HepG2 (cell line): Measurements from ENCODE around the gene ATPAF1. TPM values are rescaled to one million over a fixed set of nuclear protein-coding genes. Genes with fewer than 3 reads are reported as not detected.

Experiments
- ATAC-seq: fragments of 200-7000 bp; cut with Tn5 transposase; 3 replicates; pipeline ENCODE4 v1.9.1; 2020; ENCODE audit warnings: mild to moderate bottlenecking, moderate library complexity
- BruUV-seq: library from RNA; stranded (reverse); fragments of 400-500 nt; replicated peaks from 2 replicates; lab custom pipeline; 2021; lab: Mats Ljungman, UMichigan
- CTCF ChIA-PET: fragments of 300-600 bp; formaldehyde crosslinking; extraction: SDS; loops from one replicate; lab custom pipeline; 2021; ENCODE audit warnings: low total read pairs, inconsistent platforms, low intra/inter-chr PET ratio; lab: Yijun Ruan, JAX
- POLR2A ChIA-PET: fragments of 350-600 bp; sonication (Branson Sonifier 250); formaldehyde crosslinking; loops from one replicate; lab custom pipeline; 2020; ENCODE audit warnings: antibody characterized with exemption, inconsistent platforms; lab: Yijun Ruan, JAX
- DNase-seq: peaks from one replicate; pipeline ENCODE4 v3.0.0-alpha.2; 2015; ENCODE audit warnings: low spot score
- FAIRE-seq: peaks from 3 replicates; lab custom pipeline; 2011; peaks lifted over from hg19 to GRCh38; lab: Jason Lieb, UNC
- H2AFZ ChIP-seq: one replicate; pipeline ENCODE4 v1.6.1; 2011; ENCODE audit warnings: low read length, inconsistent platforms
- H3K27ac ChIP-seq: fragments of 300-600 bp; 3 replicates; pipeline ENCODE4 v1.8.0; 2011; ENCODE audit warnings: mixed run types, mild to moderate bottlenecking, mixed read lengths, low read length, inconsistent platforms; ENCODE audit not compliant: insufficient read depth; ENCODE audit errors: extremely low read length
- H3K27me3 ChIP-seq, 2 experiments: fragments of 200-600 bp in 1 of 2; 2 replicates in 1 of 2; 3 replicates in 1 of 2; pipeline versions ENCODE4 v1.6.0 to v1.8.0; 2011; ENCODE audit warnings: low read length in 2 of 2, mild to moderate bottlenecking in 2 of 2, moderate library complexity in 2 of 2, inconsistent platforms in 1 of 2; ENCODE audit not compliant: insufficient read depth in 2 of 2, control insufficient read depth in 1 of 2
- H3K36me3 ChIP-seq, 2 experiments: fragments of 200-600 bp in 1 of 2; replicated peaks in 1 of 2; 2 replicates in 1 of 2; 3 replicates in 1 of 2; pipeline versions ENCODE4 v1.5.1 to v1.8.0; 2011; ENCODE audit warnings: low read length in 2 of 2, inconsistent platforms in 1 of 2; ENCODE audit not compliant: insufficient read depth in 2 of 2, control insufficient read depth in 1 of 2
- H3K4me1 ChIP-seq: 2 replicates; pipeline ENCODE4 v1.5.1; 2012; ENCODE audit warnings: low read length, inconsistent platforms; ENCODE audit not compliant: insufficient read depth
- H3K4me2 ChIP-seq: 2 replicates; pipeline ENCODE4 v1.6.0; 2011; ENCODE audit warnings: low read depth, low read length, inconsistent platforms
- H3K4me3 ChIP-seq, 3 experiments: fragments of 200-600 bp in 1 of 3; sonication (generic), shearing (Covaris generic) in 1 of 3; replicated peaks in 1 of 3; 2 replicates each; pipeline ENCODE4 v1.5.1; 2011 to 2016; ENCODE audit warnings: low read length in 3 of 3, inconsistent platforms in 2 of 3, low read depth in 2 of 3, mild to moderate bottlenecking in 2 of 3, control low read depth in 1 of 3, mixed read lengths in 1 of 3; ENCODE audit not compliant: insufficient read depth in 1 of 3
- H3K79me2 ChIP-seq: one replicate; pipeline ENCODE4 v1.6.1; 2011; ENCODE audit warnings: low read length, inconsistent platforms; ENCODE audit not compliant: insufficient read depth
- H3K9ac ChIP-seq: 2 replicates; pipeline ENCODE4 v1.6.0; 2011; ENCODE audit warnings: mild to moderate bottlenecking, low read depth, low read length, inconsistent platforms; ENCODE audit not compliant: insufficient read depth
- H3K9me3 ChIP-seq: 2 replicates; pipeline ENCODE4 v1.5.1; 2012; ENCODE audit warnings: mild to moderate bottlenecking, low read length
- H4K20me1 ChIP-seq: 2 replicates; pipeline ENCODE4 v1.6.0; 2011; ENCODE audit warnings: inconsistent platforms, mild to moderate bottlenecking, low read length, moderate library complexity; ENCODE audit not compliant: insufficient read depth
- ARNT ChIP-seq: fragments of 450-650 bp; IDR thresholded peaks from 2 replicates; pipeline ENCODE4 v1.6.1; 2017
- GABPA ChIP-seq, 2 experiments: IDR thresholded peaks; 2 replicates each; pipeline ENCODE4 v1.6.1; 2011 to 2016; ENCODE audit warnings: low read depth in 2 of 2, low read length in 1 of 2, missing biosample characterization in 1 of 2, missing genetic modification characterization in 1 of 2
- HNRNPUL1 ChIP-seq: fragments of 200-400 bp; formaldehyde crosslinking; IDR thresholded peaks from 2 replicates; pipeline ENCODE4 v1.6.1; 2017; ENCODE audit warnings: low read depth, mild to moderate bottlenecking, low read length, moderate library complexity
- KDM4B ChIP-seq: sonication (generic); formaldehyde crosslinking; IDR thresholded peaks from 2 replicates; pipeline ENCODE4 v1.4.0; 2020; ENCODE audit warnings: missing genetic modification reagents
- MTF1 ChIP-seq: sonication (generic); formaldehyde crosslinking; IDR thresholded peaks from 2 replicates; pipeline ENCODE4 v1.5.0; 2020; ENCODE audit warnings: missing genetic modification reagents
- PCBP2 ChIP-seq: fragments of 200-400 bp; formaldehyde crosslinking; optimal IDR thresholded peaks from 2 replicates; pipeline ENCODE3; 2018; ENCODE audit warnings: low read length, low read depth; ENCODE audit not compliant: poor library complexity, severe bottlenecking
- SCMH1 ChIP-seq: sonication (generic); formaldehyde crosslinking; IDR thresholded peaks from 2 replicates; pipeline ENCODE4 v1.9.0; 2021; ENCODE audit warnings: missing genetic modification reagents, mild to moderate bottlenecking, borderline replicate concordance
- SP4 ChIP-seq: sonication (generic); formaldehyde crosslinking; IDR thresholded peaks from 2 replicates; pipeline ENCODE4 v1.8.1; 2023; ENCODE audit warnings: mild to moderate bottlenecking, missing genetic modification reagents
- SRF ChIP-seq: IDR thresholded peaks from 2 replicates; pipeline ENCODE4 v1.6.1; 2011; ENCODE audit warnings: mild to moderate bottlenecking, low read depth, low read length, moderate library complexity
- SYNCRIP ChIP-seq: fragments of 200-400 bp; formaldehyde crosslinking; IDR thresholded peaks from 2 replicates; pipeline ENCODE4 v1.6.1; 2018; ENCODE audit warnings: mild to moderate bottlenecking, low read depth, low read length; ENCODE audit not compliant: insufficient read depth
- U2AF2 ChIP-seq: fragments of 200-400 bp; formaldehyde crosslinking; IDR thresholded peaks from 2 replicates; pipeline ENCODE4 v1.6.1; 2017; ENCODE audit warnings: low read depth, mild to moderate bottlenecking, low read length
- ZBTB7B ChIP-seq: sonication (generic); formaldehyde crosslinking; IDR thresholded peaks from 2 replicates; pipeline ENCODE4 v1.4.0; 2020; ENCODE audit warnings: missing genetic modification reagents
- ZFY ChIP-seq: sonication (generic); formaldehyde crosslinking; IDR thresholded peaks from 2 replicates; pipeline ENCODE4 v1.4.0; 2020; ENCODE audit warnings: missing genetic modification reagents
- ZMYM4 ChIP-seq: sonication (generic); formaldehyde crosslinking; IDR thresholded peaks from 2 replicates; pipeline ENCODE4 v1.8.1; 2023; ENCODE audit warnings: mild to moderate bottlenecking, missing genetic modification reagents
- ZNF432 ChIP-seq: sonication (generic); formaldehyde crosslinking; IDR thresholded peaks from 2 replicates; pipeline ENCODE4 v1.5.0; 2020; ENCODE audit warnings: missing genetic modification reagents, mild to moderate bottlenecking, borderline replicate concordance
- ZNF484 ChIP-seq: sonication (generic); formaldehyde crosslinking; IDR thresholded peaks from 2 replicates; pipeline ENCODE4 v1.5.1; 2020; ENCODE audit warnings: mild to moderate bottlenecking, low read depth, missing genetic modification reagents, borderline replicate concordance
- ZNF501 ChIP-seq: sonication (generic); formaldehyde crosslinking; IDR thresholded peaks from 2 replicates; pipeline ENCODE4 v1.5.1; 2020; ENCODE audit warnings: mild to moderate bottlenecking, moderate library complexity, missing genetic modification reagents
- ZNF530 ChIP-seq: sonication (generic); formaldehyde crosslinking; IDR thresholded peaks from 2 replicates; pipeline ENCODE4 v1.5.0; 2020; ENCODE audit warnings: low read depth, mild to moderate bottlenecking, missing genetic modification reagents
- ZNF562 ChIP-seq: sonication (generic); formaldehyde crosslinking; IDR thresholded peaks from 2 replicates; pipeline ENCODE4 v1.8.0; 2022; ENCODE audit warnings: missing genetic modification reagents, borderline replicate concordance
- ZNF598 ChIP-seq: sonication (generic); formaldehyde crosslinking; IDR thresholded peaks from 2 replicates; pipeline ENCODE4 v1.5.1; 2020; ENCODE audit warnings: mild to moderate bottlenecking, missing genetic modification reagents, borderline replicate concordance
- ZNF616 ChIP-seq: sonication (generic); formaldehyde crosslinking; IDR thresholded peaks from 2 replicates; pipeline ENCODE4 v1.5.0; 2020; ENCODE audit warnings: low read depth, mild to moderate bottlenecking, missing genetic modification reagents
- ZNF780A ChIP-seq: sonication (generic); formaldehyde crosslinking; IDR thresholded peaks from 2 replicates; pipeline ENCODE4 v1.8.0; 2022; ENCODE audit warnings: mild to moderate bottlenecking, missing genetic modification reagents, moderate library complexity
- WGBS: methylation state at CpG from one replicate; pipeline ENCODE4 v1.1.6; 2017; ENCODE audit warnings: low lambda C conversion rate; 5-methylcytosine and 5-hydroxymethylcytosine counted together
- in situ Hi-C: cut with HindIII; loops from 2 replicates; pipeline ENCODE4 v1.10.0; 2017; ENCODE audit warnings: low pct_unique_long_range_greater_than_20kb; ENCODE audit not compliant: extremely low pct_ligation_motif_present
- intact Hi-C: fragments of 100-400 bp; cut with micrococcal nuclease; formaldehyde crosslinking; loops from one replicate; pipeline ENCODE4 v1.10.0; 2022; ENCODE audit not compliant: unreplicated experiment
- polyA plus RNA-seq, 8 experiments: library from polyadenylated mRNA; depleted of rRNA in 3 of 8; stranded (reverse) in 7 of 8; unstranded in 1 of 8; fragments of >200 nt; fragmentation: Illumina TruSeq in 4 of 8; extraction: Trizol in 4 of 8; gene quantifications; 2 replicates each; pipeline versions ENCODE4 v1.2.1 to v1.2.3, GENCODE V29; 2011 to 2016; ENCODE audit warnings: low read depth in 4 of 8, missing spikeins in 1 of 8, mixed read lengths in 1 of 8; ENCODE audit not compliant: insufficient read depth in 1 of 8
- total RNA-seq, 5 experiments: library from RNA; depleted of rRNA; stranded (reverse); fragments of >200 nt; fragmentation: Illumina TruSeq; extraction: Trizol; gene quantifications; 2 replicates each; pipeline ENCODE4 v1.2.3, GENCODE V29; 2016; ENCODE audit warnings: low read depth in 1 of 5
- TF ChIP-seq, protein P1 (sequence below): fragments of 450-650 bp; IDR thresholded peaks from 2 replicates; pipeline ENCODE4 v1.6.1; 2017
- TF ChIP-seq, protein P2 (sequence below): sonication (generic); formaldehyde crosslinking; IDR thresholded peaks from 2 replicates; pipeline ENCODE4 v1.4.0; 2020; ENCODE audit warnings: mild to moderate bottlenecking, missing genetic modification reagents

ATPAF1 gene
- total and polyA plus RNA-seq, 2 of the 13 experiments (the other 11 are each of a cell fraction or from before 2014, with no cell fraction given) = 66.6 to 76.7 TPM

DNA sequence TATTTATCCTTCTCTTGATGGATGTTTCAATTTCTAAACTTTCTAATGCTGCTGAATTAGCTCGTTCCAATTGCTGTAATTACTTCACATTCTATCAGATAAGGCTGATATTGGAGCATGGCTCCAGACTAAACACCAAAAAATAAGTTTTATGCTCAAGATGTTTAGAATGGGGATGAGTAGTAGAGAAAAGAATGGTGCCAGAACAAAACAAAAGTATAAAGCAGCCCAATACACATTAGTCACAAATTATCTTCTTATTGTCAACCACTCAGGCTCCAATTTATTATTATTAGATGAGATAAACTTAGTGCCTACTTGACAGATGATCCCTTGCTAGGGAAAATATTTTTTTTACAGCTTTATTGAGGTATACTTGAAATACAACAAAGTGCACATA, 21.8 kb downstream of the ATPAF1 start (continued):
- TF ChIP-seq ARNT = no peak
- no peak for TF ChIP-seq MTF1 (CRISPR knock-in tag)
- no peak for TF ChIP-seq ZMYM4 (CRISPR knock-in tag)
- TF ChIP-seq U2AF2 = no peak
- TF ChIP-seq ZBTB7B (CRISPR knock-in tag) = no peak
- TF ChIP-seq ZNF530 (CRISPR knock-in tag) = no peak
- no peak for TF ChIP-seq GABPA (IDR thresholded peaks at IDR 0.05; ENCODE audit: low read depth, low read length)
- no peak for TF ChIP-seq GABPA (CRISPR knock-in tag; IDR thresholded peaks at IDR 0.05; ENCODE audit: low read depth)
- TF ChIP-seq, all 625 proteins: peak for 0

DNA sequence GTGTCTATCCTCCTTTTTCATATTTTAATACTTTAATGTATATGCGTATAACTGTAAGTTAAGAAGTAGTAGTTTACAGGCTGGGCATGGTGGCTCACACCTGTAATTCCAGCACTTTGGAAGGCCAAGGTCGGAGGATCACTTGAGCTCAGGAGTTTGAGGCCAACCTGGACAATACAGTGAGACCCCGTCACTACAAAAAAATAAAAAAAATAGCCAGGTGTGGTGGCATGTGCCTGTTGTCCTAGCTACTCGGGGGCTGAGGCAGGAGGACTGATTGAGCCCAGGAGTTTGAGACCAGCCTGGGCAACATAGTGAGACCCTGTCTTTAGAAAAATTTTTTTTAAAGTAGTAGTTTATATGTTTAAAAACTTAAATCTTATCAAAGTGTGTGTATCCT, 22.3 kb downstream of the ATPAF1 start:
- ChIA-PET CTCF (no interaction called here), POLR2A (no interaction called here)
- Histone ChIP-seq H3K36me3 (peaks cover 3 to 28% of the 10 kb centered on the region in 2 experiments), H3K9me3 (no peaks in the 10 kb centered on the region; the same call in 1 of the 2 replicates), H3K27ac (no peak overlapping the region), H3K9ac (no peak overlapping the region), H2AFZ (no peak overlapping the region), H3K27me3 (no peaks in the 10 kb centered on the region; a peak in 1 of 5 replicates), H3K4me1 (peaks cover 13% of the 10 kb centered on the region), H3K79me2 (no peaks in the 10 kb centered on the region), H3K4me2 (no peak overlapping the region), H3K4me3 (no peak overlapping the region), H4K20me1 (no peaks in the 10 kb centered on the region)
- intact Hi-C loops (no loop called here), in situ Hi-C loops (no loop called here)
- no peak for FAIRE-seq
- ATAC-seq = no peak
- no TSS peak for BruUV-seq
- 73% methylated on average over 4 of the region's 4 CpGs for WGBS
- no peak for DNase-seq
- TF ChIP-seq HNRNPUL1 = no peak
- TF ChIP-seq ZNF432 (CRISPR knock-in tag) = no peak
- no peak for TF ChIP-seq ZNF780A (CRISPR knock-in tag)
- TF ChIP-seq ZNF562 (CRISPR knock-in tag) = no peak
- TF ChIP-seq ZNF501 = no peak
- TF ChIP-seq, protein P1, sequence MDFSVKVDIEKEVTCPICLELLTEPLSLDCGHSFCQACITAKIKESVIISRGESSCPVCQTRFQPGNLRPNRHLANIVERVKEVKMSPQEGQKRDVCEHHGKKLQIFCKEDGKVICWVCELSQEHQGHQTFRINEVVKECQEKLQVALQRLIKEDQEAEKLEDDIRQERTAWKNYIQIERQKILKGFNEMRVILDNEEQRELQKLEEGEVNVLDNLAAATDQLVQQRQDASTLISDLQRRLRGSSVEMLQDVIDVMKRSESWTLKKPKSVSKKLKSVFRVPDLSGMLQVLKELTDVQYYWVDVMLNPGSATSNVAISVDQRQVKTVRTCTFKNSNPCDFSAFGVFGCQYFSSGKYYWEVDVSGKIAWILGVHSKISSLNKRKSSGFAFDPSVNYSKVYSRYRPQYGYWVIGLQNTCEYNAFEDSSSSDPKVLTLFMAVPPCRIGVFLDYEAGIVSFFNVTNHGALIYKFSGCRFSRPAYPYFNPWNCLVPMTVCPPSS = no peak
- TF ChIP-seq ZNF616 (CRISPR knock-in tag) = no peak
- no peak for TF ChIP-seq SYNCRIP
- TF ChIP-seq SP4 = no peak
- no peak for TF ChIP-seq PCBP2
- TF ChIP-seq KDM4B (CRISPR knock-in tag) = no peak
- TF ChIP-seq, protein P2, sequence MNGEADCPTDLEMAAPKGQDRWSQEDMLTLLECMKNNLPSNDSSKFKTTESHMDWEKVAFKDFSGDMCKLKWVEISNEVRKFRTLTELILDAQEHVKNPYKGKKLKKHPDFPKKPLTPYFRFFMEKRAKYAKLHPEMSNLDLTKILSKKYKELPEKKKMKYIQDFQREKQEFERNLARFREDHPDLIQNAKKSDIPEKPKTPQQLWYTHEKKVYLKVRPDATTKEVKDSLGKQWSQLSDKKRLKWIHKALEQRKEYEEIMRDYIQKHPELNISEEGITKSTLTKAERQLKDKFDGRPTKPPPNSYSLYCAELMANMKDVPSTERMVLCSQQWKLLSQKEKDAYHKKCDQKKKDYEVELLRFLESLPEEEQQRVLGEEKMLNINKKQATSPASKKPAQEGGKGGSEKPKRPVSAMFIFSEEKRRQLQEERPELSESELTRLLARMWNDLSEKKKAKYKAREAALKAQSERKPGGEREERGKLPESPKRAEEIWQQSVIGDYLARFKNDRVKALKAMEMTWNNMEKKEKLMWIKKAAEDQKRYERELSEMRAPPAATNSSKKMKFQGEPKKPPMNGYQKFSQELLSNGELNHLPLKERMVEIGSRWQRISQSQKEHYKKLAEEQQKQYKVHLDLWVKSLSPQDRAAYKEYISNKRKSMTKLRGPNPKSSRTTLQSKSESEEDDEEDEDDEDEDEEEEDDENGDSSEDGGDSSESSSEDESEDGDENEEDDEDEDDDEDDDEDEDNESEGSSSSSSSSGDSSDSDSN (CRISPR knock-in tag) = no peak
- TF ChIP-seq SCMH1 (CRISPR knock-in tag) = no peak
- TF ChIP-seq ZFY = no peak
- no peak for TF ChIP-seq ZNF598 (CRISPR knock-in tag)
- no peak for TF ChIP-seq SRF
- TF ChIP-seq ZNF484 (CRISPR knock-in tag) = no peak
- TF ChIP-seq MTF1 (CRISPR knock-in tag) = no peak
